Measurements from ENCODE around the gene IGSF1.
"Not testable (repeated sequence)": the region's sequence is repeated elsewhere in the genome, so short reads cannot be mapped to it uniquely, and the experiment has no call there.

Gene IGSF1

GRCh38 chrX:131271274-131271673 is 17.8 kb downstream of the IGSF1 start:
- DNase-seq (ENCODE audit: low read depth in 2 of 2, low spot score in 1 of 2), result no peak

GRCh38 chrX:131270080-131270479 is 19.0 kb downstream of the IGSF1 start:
- DNase-seq (ENCODE audit: low read depth in 2 of 2, low spot score in 1 of 2), result no peak

DNA sequence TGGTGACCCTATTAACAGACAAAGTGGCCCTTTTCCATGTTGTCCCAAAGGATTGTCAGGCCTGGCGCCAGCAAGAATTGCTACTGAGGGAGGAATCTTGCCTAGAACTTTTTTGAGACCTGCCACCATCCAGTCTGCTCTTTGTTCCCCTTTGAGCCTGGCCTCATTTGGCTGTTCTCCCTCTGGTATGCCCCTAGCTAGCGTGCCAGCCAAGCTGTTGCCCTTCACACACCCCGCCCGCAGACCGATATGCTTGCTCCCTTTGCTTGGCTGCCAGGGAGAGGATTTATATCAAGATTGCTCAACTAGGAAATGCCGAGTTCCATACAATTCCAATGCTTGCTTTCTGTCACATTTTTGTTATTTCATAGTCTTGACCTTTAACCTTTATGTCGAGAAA is 24.4 kb downstream of the IGSF1 start:
- no peak for DNase-seq (ENCODE audit: low read depth in 2 of 2, low spot score in 1 of 2)

- DNase-seq (ENCODE audit: low read depth in 2 of 2, low spot score in 1 of 2), result no peak
These were observed 25.1 kb downstream of the IGSF1 start for GRCh38 chrX:131264053-131264452.

- DNase-seq (ENCODE audit: low read depth in 2 of 2, low spot score in 1 of 2), result no peak
These were observed 26.1 kb downstream of the IGSF1 start for GRCh38 chrX:131262738-131263679.

- no peak for DNase-seq (ENCODE audit: low read depth in 2 of 2, low spot score in 1 of 2)
These were observed 26.9 kb downstream of the IGSF1 start for GRCh38 chrX:131262200-131262599.

DNA sequence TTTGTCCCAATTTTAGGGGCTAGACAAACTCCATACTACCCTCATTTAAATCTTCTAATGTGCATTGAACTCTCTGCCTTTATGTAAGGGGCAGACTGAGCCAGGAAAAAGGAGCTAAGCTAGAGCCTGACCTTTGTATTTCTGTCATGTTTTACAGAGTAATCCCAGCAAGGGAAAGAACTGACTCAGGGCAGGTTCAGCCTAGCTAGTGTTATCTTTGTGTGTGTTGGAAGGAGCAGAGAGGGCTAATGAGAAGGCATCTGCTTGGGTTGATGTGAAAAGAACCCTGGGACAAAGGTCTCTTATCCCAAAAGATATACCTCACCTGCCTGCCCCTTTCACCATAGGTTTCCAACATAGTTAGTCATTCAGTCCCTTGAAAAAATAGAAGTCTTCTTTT is 31.7 kb downstream of the IGSF1 start:
- DNase-seq (ENCODE audit: low read depth in 2 of 2, low spot score in 1 of 2), result no peak

DNA sequence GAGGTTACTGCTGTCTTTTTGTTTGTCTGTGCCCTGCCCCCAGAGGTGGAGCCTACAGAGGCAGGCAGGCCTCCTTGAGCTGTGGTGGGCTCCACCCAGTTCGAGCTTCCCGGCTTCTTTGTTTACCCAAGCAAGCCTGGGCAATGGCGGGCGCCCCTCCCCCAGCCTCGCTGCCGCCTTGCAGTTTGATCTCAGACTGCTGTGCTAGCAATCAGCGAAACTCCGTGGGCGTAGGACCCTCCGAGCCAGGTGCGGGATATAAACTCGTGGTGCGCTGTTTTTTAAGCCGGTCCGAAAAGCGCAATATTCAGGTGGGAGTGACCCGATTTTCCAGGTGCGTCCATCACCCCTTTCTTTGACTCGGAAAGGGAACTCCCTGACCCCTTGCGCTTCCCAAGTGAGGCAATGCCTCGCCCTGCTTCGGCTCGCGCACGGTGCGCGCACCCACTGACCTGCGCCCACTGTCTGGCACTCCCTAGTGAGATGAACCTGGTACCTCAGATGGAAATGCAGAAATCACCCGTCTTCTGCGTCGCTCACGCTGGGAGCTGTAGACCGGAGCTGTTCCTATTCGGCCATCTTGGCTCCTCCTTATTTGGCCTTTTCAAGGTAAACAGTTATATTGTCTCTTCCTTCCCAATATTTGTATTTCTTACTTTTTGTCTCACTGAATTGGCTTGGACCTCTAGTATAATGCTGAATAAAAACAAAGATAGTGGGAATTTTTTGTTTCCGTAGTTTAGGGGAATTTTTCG is 37.9 kb downstream of the IGSF1 start:
- DNase-seq (ENCODE audit: low read depth in 2 of 2, low spot score in 1 of 2), result not testable (repeated sequence)

GRCh38 chrX:131239057-131239456 is 50.0 kb downstream of the IGSF1 start:
- DNase-seq (ENCODE audit: low read depth in 2 of 2, low spot score in 1 of 2), result no peak

DNA sequence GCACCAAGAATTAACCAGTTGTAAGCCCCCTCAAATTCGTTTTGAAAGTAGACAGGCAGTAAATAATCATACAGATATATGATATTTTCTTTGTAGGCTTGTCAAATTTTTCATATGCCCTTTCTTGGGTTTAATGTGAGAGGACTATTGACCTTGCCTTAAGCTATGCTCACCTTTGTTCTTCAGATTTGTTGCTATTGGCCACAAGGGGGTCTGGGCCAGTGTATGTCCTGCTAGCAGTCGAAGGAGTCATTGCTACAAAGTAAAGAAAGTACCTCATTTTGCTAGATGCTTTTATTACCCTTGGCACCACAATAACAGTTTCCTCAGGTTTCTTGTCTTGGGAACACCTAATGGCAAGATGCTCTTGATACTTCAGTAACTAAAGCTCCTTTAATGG is 51.7 kb downstream of the IGSF1 start:
- DNase-seq (ENCODE audit: low read depth in 2 of 2, low spot score in 1 of 2), result no peak

- DNase-seq (ENCODE audit: low read depth in 2 of 2, low spot score in 1 of 2), result no peak
These were observed 53.1 kb downstream of the IGSF1 start for GRCh38 chrX:131235768-131236545.

- no peak for DNase-seq (ENCODE audit: low read depth in 2 of 2, low spot score in 1 of 2)
These were observed 61.5 kb downstream of the IGSF1 start for GRCh38 chrX:131227608-131228007.

DNA sequence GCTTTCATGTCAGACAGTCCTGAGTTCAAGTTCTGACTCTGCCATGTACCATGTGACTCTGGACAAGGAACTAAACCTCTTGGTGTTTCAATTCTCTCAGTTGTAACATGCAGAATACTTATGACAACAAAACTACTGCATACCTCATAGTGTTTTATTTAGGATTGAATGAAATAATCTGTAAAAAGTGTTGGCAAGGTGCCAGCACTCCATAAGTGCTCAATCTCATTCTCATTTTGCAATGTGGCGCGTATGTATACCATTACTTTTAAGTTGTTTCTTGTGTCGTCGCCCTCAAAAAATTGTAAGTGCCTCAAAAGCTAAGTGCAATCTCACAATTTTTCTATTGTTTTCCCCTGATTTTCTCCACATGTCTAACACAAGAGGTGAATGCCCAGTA is 62.5 kb downstream of the IGSF1 start:
- no peak for DNase-seq (ENCODE audit: low read depth in 2 of 2, low spot score in 1 of 2)

GRCh38 chrX:131225078-131225477 is 64.0 kb downstream of the IGSF1 start:
- DNase-seq (ENCODE audit: low read depth in 2 of 2, low spot score in 1 of 2), result no peak

All from stimulated activated CD8-positive, alpha-beta memory T cell treated with anti-CD3 and anti-CD28 coated beads, Interleukin-4, amount 100 ng/mL, for 4 hours (primary cell).